Psoas muscle (tissue), 8 donors: ENCODE measurements around the gene TBC1D22A. TPM values are rescaled to one million over a fixed set of nuclear protein-coding genes. Genes with fewer than 3 reads are reported as not detected.

ENCODE experiments used
- ATAC-seq, 4 donors: fragments of 200-7000 bp; cut with Tn5 transposase; one replicate each; pipeline ENCODE4 v1.9.1; 2020; ENCODE audit warnings: moderate library complexity in 3 of 4, mild to moderate bottlenecking in 2 of 4
- DNase-seq, 2 donors: peaks; one replicate each; pipeline ENCODE4 v3.0.0-alpha.2; 2020
- H3K27ac ChIP-seq: fragments of 200-600 bp; one replicate; pipeline ENCODE4 v1.8.0; 2022
- H3K27me3 ChIP-seq, 3 donors: fragments of 200-600 bp in 1 of 3; one replicate each; pipeline versions ENCODE4 v1.6.1 to v1.8.0; 2013 to 2022; ENCODE audit warnings: low read length in 2 of 3, mild to moderate bottlenecking in 2 of 3, moderate library complexity in 1 of 3; ENCODE audit not compliant: insufficient read depth in 3 of 3
- H3K36me3 ChIP-seq, 2 donors: fragments of 200-600 bp in 1 of 2; one replicate each; pipeline versions ENCODE4 v1.6.1 to v1.8.0; 2013 to 2022; ENCODE audit warnings: low read depth in 1 of 2, mild to moderate bottlenecking in 1 of 2, moderate library complexity in 1 of 2; ENCODE audit not compliant: insufficient read depth in 1 of 2
- H3K4me1 ChIP-seq: fragments of 200-600 bp; one replicate; pipeline ENCODE4 v1.8.0; 2022
- H3K4me3 ChIP-seq: fragments of 200-600 bp; one replicate; pipeline ENCODE4 v1.8.0; 2022; ENCODE audit warnings: mild to moderate bottlenecking
- H3K9me3 ChIP-seq: fragments of 200-600 bp; one replicate; pipeline ENCODE4 v1.8.0; 2022
- CTCF ChIP-seq: fragments of 200-600 bp; IDR thresholded peaks from one replicate; pipeline ENCODE4 v1.8.0; 2022; ENCODE audit warnings: antibody characterized with exemption
- WGBS, 3 donors: extraction: QIAGEN DNeasy Blood & Tissue Kit; methylation state at CpG; one replicate each; pipeline versions ENCODE4 v1.1.6 to v1.1.7; 2013; 5-methylcytosine and 5-hydroxymethylcytosine counted together
- intact Hi-C, 2 donors: fragments of 100-400 bp; cut with DNase I; formaldehyde crosslinking; loops; one replicate each; pipeline versions ENCODE4 v1.11.0 to v1.14.2; 2022
- polyA plus RNA-seq, 3 donors: library from polyadenylated mRNA; stranded (reverse); fragments of 200-250 nt; gene quantifications; one replicate each; pipeline ENCODE4 v1.2.3, GENCODE V29; 2013
- total RNA-seq, 4 donors: library from RNA; stranded (reverse); fragmentation: NEBNext Ultra II Directional in 2 of 4; extraction: Animal tissue kit (Norgen Biotek cat#: 25700) in 2 of 4; gene quantifications; one replicate each; pipeline versions ENCODE4 v1.2.1 to v1.2.4, GENCODE V29; 2021 to 2023
- donor health status: healthy with polysubstance abuse.
- donor health status: DM: no; HTN: no; CAD: no; lungs with moderate emphysema.
- donor health status: Bipolar disorder and iron deficiency.
- donor health status: healthy.
- donor health status: DM: yes; HTN: yes; CAD: no.
- donor health status: DM: no; HTN: no; CAD: no.
- donor health status: DM: no; HTN: no; CAD: no.
- donor health status: DM: yes; HTN: yes; CAD: no.

The TBC1D22A gene
- total and polyA plus RNA-seq, 7 donors: 11.7 to 25.0 (median 18.9) TPM

- Histone ChIP-seq H3K27me3 (no peaks in the 10 kb centered on the region), H3K36me3 (no peaks in the 10 kb centered on the region), H3K9me3 (no peaks in the 10 kb centered on the region), H3K27ac (no peak overlapping the region), H3K4me3 (no peak overlapping the region), H3K4me1 (no peaks in the 10 kb centered on the region)
- no peak for ATAC-seq
- DNase-seq: no peak
- intact Hi-C loops: no loop called here
- WGBS, 3 donors: 83 to 91% (median 90%) methylated on average over 21 of the region's 21 CpGs
- TF ChIP-seq CTCF: no peak
Observed at GRCh38 chr22:47128622-47129215, 366.3 kb downstream of the TBC1D22A start.

GRCh38 chr22:47129902-47130635 lies 367.6 kb downstream of the TBC1D22A start:
- H3K4me1 ChIP-seq: no peaks in the 10 kb centered on the region
- intact Hi-C loops: no loop called here
- 93 to 94% (median 93%) methylated on average over 21 of the region's 21 CpGs for WGBS, 3 donors
- TF ChIP-seq CTCF: no peak
- no peak overlapping the region for H3K4me3 ChIP-seq
- peak in 1 of 4 donors; percentile 48 for ATAC-seq
- H3K27me3 ChIP-seq: no peaks in the 10 kb centered on the region
- no peak for DNase-seq
- no peaks in the 10 kb centered on the region for H3K36me3 ChIP-seq
- H3K9me3 ChIP-seq: no peaks in the 10 kb centered on the region
- no peak overlapping the region for H3K27ac ChIP-seq

- DNase-seq (no peak), ATAC-seq (no peak)
- intact Hi-C loops: no loop called here
- H3K36me3 ChIP-seq: no peaks in the 10 kb centered on the region
- H3K9me3 ChIP-seq: no peaks in the 10 kb centered on the region
- no peak for TF ChIP-seq CTCF
- H3K27me3 ChIP-seq: no peaks in the 10 kb centered on the region
- H3K27ac ChIP-seq: no peak overlapping the region
- no peak overlapping the region for H3K4me3 ChIP-seq
- 66 to 74% (median 72%) methylated on average over 16 of the region's 16 CpGs for WGBS, 3 donors
- no peaks in the 10 kb centered on the region for H3K4me1 ChIP-seq
Observed at GRCh38 chr22:47130883-47131631, 368.6 kb downstream of the TBC1D22A start.

- WGBS, 3 donors: 87 to 89% (median 88%) methylated on average over 21 of the region's 21 CpGs
- intact Hi-C loops: no loop called here
- DNase-seq: peak in 1 of 2 donors; percentile 48
Observed at GRCh38 chr22:47131632-47132427, 369.4 kb downstream of the TBC1D22A start.

More at GRCh38 chr22:47131632-47132427, 369.4 kb downstream of the TBC1D22A start:
- H3K36me3 ChIP-seq: no peaks in the 10 kb centered on the region
- no peaks in the 10 kb centered on the region for H3K27me3 ChIP-seq
- no peak for ATAC-seq
- no peaks in the 10 kb centered on the region for H3K9me3 ChIP-seq
- no peak overlapping the region for H3K4me3 ChIP-seq
- H3K4me1 ChIP-seq: no peaks in the 10 kb centered on the region
- TF ChIP-seq CTCF: no peak
- no peak overlapping the region for H3K27ac ChIP-seq
